RPMI7951 (cell line): ENCODE results near the gene TP53BP1. TPM values are rescaled to one million over a fixed set of nuclear protein-coding genes. Genes with fewer than 3 reads are reported as not detected.

Source experiments
- DNase-seq: peaks from one replicate; pipeline ENCODE4 v3.0.0-alpha.2; 2012; ENCODE audit warnings: low read depth
- total RNA-seq: library from RNA; depleted of rRNA; stranded (reverse); fragments of >200 nt; shearing (Covaris generic); gene quantifications from 2 replicates; pipeline ENCODE4 v1.2.3, GENCODE V29; 2014

The TP53BP1 gene
- total RNA-seq, 1 experiment from 2014 or later: 26.7 TPM

DNA sequence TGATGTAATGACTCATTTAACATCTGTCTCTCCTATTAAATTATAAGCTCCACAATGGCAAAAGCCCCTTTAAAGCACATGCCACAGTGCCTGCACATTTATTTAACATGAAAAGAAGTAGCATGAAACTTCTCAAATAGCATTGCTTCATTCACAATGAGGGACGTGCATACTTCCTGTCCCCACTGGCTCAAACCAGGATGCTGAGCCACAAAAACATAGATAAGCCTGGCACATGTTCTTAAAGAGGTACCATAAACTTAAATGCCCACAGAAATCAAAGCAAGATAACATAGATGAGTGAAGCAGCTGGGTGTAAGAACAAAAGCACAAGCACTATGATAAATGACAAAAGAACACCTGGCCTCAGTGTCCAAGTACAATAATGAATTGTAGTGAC, 3.8 kb downstream of the TP53BP1 start:
- DNase-seq: no peak

DNA sequence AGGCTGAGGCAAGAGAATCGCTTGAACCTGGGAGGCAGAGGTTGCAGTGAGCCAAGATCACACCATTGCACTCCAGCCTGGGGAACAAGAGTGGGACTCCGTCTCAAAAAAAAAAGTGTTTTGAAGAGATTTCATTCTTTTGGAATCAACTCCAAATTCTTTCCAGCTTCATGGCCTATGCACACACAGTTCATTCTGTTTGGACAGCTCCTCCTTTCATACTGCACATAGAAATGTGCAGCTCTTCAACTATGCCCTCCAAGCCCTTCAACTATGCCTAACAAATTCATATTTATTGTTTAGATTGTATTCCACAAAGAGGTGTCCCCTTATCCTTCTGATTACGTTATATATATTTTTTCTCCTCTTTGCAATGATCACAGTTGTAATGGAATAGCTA, 4.2 kb downstream of the TP53BP1 start:
- no peak for DNase-seq

DNA sequence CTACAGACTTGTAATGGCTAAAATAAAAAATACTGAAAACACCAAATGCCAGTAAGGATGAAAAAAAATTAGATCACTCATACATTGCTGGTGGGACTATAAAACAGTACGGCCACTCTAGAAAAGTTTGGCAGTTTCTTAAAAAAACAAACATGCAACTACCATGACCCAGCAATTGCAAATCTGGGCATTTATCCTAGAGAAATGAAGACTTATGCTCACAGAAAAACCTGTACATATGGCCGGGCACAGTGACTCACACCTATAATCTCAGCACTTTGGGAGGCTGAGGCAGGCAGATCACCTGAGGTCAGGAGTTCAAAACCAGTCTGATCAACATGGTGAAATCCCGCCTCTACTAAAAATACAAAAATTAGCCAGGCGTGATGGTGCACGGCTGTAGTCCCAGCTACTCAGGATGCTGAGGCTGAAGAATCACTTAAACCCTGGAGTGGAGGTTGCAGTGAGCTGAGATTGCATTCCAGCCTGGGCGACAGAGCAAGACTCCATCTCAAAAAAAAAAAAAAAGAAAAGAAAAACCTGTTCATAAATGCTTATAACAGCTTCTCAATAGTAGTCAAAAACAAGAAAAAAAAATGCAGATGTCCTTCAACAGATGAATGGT, 5.6 kb downstream of the TP53BP1 start:
- DNase-seq: no peak

GRCh38 chr15:43484455-43484854, 8.5 kb downstream of the TP53BP1 start:
- DNase-seq: no peak

DNA sequence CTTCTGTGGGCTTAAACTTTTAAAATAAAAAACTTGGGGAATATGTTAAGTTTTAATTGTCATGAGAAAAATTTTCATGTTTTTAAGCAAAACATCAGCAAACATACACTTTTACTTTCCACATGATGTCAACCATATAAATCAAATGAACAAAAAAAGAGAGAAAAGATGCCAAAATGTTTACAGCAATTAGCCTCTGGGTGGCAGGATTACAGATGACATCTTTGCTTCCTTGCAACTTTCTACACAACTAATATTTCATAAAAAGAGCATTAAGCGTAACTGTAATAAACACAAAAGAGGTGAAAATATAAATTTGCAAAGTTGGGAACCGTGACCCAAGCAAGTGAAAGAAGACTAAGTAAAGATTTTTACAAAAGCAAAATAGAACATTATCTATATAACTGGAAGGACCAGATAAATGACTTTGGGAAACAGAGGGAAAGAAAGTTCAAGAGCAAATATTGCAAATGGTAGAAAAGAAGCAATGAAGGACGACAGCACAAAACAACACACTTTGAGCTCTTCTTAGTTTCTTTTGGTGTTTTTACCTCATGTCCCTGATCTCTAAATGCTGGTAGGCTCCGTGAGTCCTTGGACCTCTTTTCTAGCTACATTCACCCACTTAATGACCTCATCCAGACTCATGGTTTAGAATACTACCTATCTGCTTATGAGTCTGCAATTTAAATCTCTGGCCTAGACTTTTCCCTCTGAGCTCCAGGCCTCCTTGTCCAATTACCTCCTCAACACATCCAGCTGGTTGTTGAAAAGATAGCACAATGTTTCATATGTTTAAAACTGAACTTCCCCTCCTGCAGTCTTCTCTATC, 9.4 kb downstream of the TP53BP1 start:
- peak; percentile 35 for DNase-seq

DNA sequence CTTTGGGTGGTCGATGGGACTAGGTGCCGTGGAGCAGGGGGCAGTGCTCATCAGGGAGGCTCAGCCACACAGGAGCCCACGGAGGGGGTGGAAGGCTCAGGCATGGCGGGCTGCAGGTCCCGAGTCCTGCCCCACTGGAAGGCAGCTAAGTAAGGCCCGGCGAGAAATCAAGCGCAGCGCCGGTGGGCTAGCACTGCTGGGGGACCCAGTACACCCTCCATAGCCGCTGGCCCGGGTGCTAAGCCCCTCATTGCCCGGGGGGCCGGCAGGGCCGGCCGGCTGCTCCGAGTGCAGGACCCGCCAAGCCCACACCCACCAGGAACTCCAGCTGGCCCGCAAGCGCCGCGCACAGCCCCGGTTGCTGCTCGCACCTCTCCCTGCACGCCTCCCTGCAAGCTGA, 19.1 kb downstream of the TP53BP1 start:
- DNase-seq: no peak

DNA sequence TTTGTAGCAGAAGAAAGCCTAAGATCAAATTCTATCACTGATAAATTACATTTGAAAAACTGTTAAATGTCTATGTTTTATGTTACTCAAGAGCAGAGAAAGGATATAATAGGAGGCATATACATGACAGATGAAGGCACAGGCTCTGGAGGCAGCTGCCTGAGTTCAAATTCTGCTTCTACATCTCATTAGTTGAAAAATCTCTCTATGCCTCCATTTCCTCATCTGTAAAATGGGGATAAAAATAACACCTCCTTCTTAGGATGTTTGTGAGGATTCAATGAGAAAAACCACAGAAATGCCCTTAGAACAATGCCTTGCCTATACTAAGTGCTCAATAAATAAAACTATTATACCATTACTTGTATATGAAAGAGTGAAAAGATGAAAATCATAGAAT, 21.0 kb downstream of the TP53BP1 start:
- DNase-seq: no peak

DNA sequence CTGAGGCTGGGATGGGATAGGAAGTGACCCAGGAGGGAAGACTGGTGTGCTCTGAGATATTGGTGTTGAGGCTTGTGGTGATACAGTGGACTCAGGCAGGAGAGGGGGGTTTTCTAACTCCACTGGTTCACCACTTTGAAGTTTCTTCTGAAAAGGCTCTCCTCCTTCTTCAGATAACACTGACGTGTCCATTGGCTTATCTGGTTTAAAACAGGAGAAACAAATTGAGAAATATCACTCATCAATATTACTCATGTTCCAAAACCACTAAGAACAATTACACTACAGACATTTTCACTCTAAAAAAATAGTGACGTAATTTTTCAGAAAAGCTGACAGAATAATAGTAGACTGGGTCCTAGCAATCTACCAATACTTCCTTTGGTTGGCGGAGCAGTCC, 23.1 kb downstream of the TP53BP1 start:
- DNase-seq: peak; percentile 11

- DNase-seq: peak; percentile 25
Measured at GRCh38 chr15:43465100-43465499, 27.9 kb downstream of the TP53BP1 start.

GRCh38 chr15:43463998-43464397, 29.0 kb downstream of the TP53BP1 start:
- DNase-seq: no peak

- DNase-seq: no peak
Measured at GRCh38 chr15:43463507-43463906, 29.4 kb downstream of the TP53BP1 start.

- no peak for DNase-seq
Measured at GRCh38 chr15:43449981-43450380, 43.0 kb downstream of the TP53BP1 start.

GRCh38 chr15:43446344-43446743, 46.6 kb downstream of the TP53BP1 start:
- no peak for DNase-seq

DNA sequence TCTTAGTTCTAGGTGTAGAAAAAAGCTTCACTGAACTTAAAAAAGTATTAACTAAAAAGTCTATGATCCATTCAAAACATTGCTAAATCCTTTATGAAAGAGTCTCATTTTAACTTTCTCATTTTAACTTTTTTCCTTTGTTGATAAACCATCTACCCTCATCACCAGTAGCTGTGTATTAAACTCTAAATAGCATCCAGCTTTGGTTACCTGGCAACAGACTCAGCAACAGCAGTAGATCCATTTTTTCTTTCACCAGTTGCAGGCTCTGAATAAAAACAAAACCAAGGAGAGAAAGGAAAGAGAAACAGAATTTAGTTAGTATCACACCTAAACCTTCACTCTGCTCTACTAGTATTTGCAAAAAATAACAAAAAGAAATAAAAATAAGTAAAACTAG, 51.6 kb downstream of the TP53BP1 start:
- peak; percentile 58 for DNase-seq

DNA sequence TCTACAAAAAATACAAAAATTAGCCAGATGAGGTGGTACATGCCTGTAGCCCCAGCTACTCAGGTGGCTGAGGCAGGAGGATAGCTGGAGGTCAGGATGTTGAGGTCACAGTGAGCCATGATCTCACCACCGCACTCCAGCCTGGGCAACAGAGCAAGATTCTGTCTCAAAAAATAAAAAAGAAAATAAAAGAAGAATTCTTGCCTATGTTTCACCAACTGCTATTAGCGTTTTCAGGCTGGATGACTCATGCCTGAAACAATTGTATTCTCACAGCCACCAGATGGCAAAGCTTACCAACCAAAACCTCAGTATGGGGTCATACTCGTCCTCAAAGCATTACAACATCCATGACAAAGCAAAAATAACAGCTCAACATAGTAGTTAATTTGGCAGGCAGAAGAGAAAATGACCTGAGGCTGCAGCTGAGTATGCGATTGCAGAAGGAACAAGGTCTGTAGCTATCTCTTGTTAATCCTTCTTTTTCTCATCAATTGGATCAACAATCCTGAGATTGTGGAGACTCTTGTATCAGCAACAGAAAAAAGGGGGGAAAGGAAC, 52.2 kb downstream of the TP53BP1 start:
- peak; percentile 98 for DNase-seq

GRCh38 chr15:43439268-43439667, 53.7 kb downstream of the TP53BP1 start:
- DNase-seq: no peak

- no peak for DNase-seq
Measured at GRCh38 chr15:43436395-43436794, 56.6 kb downstream of the TP53BP1 start.

DNA sequence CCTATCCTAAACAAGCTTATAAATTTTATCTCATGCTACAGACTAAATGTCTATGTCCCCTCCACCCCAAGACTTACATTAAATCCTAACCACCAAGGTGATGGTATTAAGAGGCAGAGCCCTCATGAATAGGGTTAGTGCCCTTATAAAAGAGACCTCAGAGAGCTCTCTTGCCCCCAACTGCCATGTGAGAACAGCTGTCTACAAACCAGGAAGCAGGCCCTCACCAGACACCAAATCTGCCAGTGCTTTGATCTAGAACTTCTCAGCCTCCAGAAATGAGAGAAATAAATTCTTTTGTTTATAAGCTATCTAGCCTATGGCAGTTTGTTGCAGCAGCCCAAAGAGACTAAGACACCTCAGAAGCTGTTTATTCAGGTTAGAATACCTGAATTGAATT, 58.5 kb downstream of the TP53BP1 start:
- DNase-seq: no peak

DNA sequence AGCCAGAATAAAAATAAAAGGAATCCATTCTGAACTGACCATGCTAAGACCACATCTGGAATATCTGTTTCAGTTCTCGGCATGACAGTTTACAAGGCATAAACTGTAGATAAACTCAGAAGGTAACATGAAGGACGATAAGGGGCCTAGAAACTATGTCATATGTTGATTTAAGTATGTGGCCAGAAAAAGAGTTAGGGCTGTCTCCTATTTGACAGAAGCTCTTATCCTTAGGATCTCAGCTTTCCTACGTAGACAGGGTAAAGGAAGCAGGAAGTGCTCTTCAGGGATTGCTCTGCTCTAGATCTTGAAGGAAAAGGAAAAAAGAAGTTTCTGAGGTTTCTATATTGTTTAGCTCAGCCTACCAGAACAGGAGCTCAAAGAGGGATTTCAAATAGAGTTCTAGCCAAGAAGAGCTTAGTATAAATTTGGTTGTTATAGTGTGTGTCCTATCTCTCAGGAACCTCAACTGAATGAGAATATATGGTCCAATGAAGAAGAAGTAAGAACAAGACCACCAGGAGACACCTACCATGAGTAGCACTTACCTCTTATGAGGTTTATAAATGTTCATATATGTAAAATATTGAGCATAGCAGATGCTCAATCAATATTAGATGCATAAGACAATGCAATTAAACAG, 59.2 kb downstream of the TP53BP1 start:
- DNase-seq: no peak

- DNase-seq: peak; percentile 4
Measured at GRCh38 chr15:43433165-43433564, 59.8 kb downstream of the TP53BP1 start.

DNA sequence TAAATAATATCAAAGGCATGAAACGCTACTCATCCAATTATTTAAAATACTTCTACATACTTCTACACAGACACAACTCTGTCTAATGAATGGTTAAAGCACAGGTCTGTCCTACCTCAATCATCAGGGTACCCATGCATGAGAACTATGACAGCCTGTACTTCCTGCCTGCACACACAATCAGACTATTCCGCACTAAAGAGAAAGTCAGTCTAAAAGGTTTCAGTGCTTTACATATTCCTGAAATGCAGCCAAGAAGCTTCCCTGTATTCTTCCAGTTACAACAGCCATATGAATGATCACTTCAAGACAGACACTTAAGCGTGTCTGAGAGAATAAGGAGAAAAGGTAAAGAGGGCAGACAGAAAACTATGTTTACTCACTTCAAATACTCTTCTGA, 63.3 kb downstream of the TP53BP1 start:
- DNase-seq: no peak

- DNase-seq: no peak
Measured at GRCh38 chr15:43423793-43424192, 69.2 kb downstream of the TP53BP1 start.

- no peak for DNase-seq
Measured at GRCh38 chr15:43420876-43421275, 72.1 kb downstream of the TP53BP1 start.
